ENCODE data around the gene ARHGAP42.

ARHGAP42 gene

GRCh38 chr11:100778166-100778785, 91.2 kb downstream of the ARHGAP42 start:
- TF ChIP-seq CTCF (conservative IDR thresholded peaks at IDR 0.05; ENCODE audit: low read depth), result no peak
- CTCF ChIA-PET, result no interaction called here
- H3K27ac ChIP-seq, result no peak overlapping the region
- no peak for DNase-seq (ENCODE audit: low spot score)
- POLR2A ChIA-PET (ENCODE audit: low non-redundant PET), result no interaction called here

GRCh38 chr11:100780470-100780869, 93.4 kb downstream of the ARHGAP42 start:
- no peak for DNase-seq (ENCODE audit: low spot score)
- ChIA-PET POLR2A (ENCODE audit: low non-redundant PET) (no interaction called here), CTCF (no interaction called here)
- H3K27ac ChIP-seq, result no peak overlapping the region
- no peak for TF ChIP-seq CTCF (conservative IDR thresholded peaks at IDR 0.05; ENCODE audit: low read depth)

- ChIA-PET CTCF (interaction anchor here (0.7 kb wide), 1 partner anchor 1881 kb away, joined by 5 read pairs; no protein-coding TSS in a partner anchor), POLR2A (ENCODE audit: low non-redundant PET) (no interaction called here)
- no peak for DNase-seq (ENCODE audit: low spot score)
- no peak for TF ChIP-seq CTCF (conservative IDR thresholded peaks at IDR 0.05; ENCODE audit: low read depth)
- no peak overlapping the region for H3K27ac ChIP-seq
These were observed 98.3 kb downstream of the ARHGAP42 start for GRCh38 chr11:100785148-100785983.

GRCh38 chr11:100788561-100789295, 101.6 kb downstream of the ARHGAP42 start:
- CTCF ChIA-PET, result no interaction called here
- no peak overlapping the region for H3K27ac ChIP-seq
- POLR2A ChIA-PET (ENCODE audit: low non-redundant PET), result no interaction called here

GRCh38 chr11:100789500-100789899, 102.4 kb downstream of the ARHGAP42 start:
- CTCF ChIA-PET, result no interaction called here
- no peak for DNase-seq (ENCODE audit: low spot score)
- POLR2A ChIA-PET (ENCODE audit: low non-redundant PET), result no interaction called here
- TF ChIP-seq CTCF (conservative IDR thresholded peaks at IDR 0.05; ENCODE audit: low read depth), result no peak
- H3K27ac ChIP-seq, result no peak overlapping the region

More at GRCh38 chr11:100788561-100789295, 101.6 kb downstream of the ARHGAP42 start:
- DNase-seq (ENCODE audit: low spot score), result no peak
- no peak for TF ChIP-seq CTCF (conservative IDR thresholded peaks at IDR 0.05; ENCODE audit: low read depth)

GRCh38 chr11:100790073-100790472, 103.0 kb downstream of the ARHGAP42 start:
- no peak for TF ChIP-seq CTCF (conservative IDR thresholded peaks at IDR 0.05; ENCODE audit: low read depth)
- ChIA-PET CTCF (no interaction called here), POLR2A (ENCODE audit: low non-redundant PET) (no interaction called here)
- DNase-seq (ENCODE audit: low spot score), result no peak
- no peak overlapping the region for H3K27ac ChIP-seq
